ENCODE data around the gene ARMH4.

The ARMH4 gene, protein sequence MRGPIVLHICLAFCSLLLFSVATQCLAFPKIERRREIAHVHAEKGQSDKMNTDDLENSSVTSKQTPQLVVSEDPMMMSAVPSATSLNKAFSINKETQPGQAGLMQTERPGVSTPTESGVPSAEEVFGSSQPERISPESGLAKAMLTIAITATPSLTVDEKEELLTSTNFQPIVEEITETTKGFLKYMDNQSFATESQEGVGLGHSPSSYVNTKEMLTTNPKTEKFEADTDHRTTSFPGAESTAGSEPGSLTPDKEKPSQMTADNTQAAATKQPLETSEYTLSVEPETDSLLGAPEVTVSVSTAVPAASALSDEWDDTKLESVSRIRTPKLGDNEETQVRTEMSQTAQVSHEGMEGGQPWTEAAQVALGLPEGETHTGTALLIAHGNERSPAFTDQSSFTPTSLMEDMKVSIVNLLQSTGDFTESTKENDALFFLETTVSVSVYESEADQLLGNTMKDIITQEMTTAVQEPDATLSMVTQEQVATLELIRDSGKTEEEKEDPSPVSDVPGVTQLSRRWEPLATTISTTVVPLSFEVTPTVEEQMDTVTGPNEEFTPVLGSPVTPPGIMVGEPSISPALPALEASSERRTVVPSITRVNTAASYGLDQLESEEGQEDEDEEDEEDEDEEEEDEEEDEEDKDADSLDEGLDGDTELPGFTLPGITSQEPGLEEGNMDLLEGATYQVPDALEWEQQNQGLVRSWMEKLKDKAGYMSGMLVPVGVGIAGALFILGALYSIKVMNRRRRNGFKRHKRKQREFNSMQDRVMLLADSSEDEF

GRCh38 chr14:58152014-58152857 lies at the start of gene ARMH4:
TSS of gene ARMH4 (minus strand) at chr14:58152213. CDS start at chr14:58139358, 12,855 bp downstream.
- peak; percentile 82 for DNase-seq

DNA sequence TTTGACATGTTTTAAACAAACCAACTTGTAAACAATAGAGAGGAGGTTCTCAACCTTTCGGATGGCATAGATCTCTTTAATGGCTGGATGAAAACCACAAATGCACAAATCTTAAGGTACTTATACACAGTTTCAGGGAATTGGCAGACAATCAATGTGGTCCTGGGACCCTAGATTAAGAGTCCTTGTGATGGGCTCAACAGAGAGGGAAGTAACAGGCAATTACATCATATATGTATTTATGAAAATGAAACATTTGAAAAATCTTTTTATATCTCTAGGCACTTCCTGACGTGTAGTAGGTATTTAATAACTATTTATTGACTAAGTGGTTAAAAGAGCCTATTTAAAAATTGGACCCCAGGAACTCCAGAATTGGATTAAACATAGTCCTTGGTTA lies 48.8 kb upstream of the ARMH4 start:
- no peak for DNase-seq

DNA sequence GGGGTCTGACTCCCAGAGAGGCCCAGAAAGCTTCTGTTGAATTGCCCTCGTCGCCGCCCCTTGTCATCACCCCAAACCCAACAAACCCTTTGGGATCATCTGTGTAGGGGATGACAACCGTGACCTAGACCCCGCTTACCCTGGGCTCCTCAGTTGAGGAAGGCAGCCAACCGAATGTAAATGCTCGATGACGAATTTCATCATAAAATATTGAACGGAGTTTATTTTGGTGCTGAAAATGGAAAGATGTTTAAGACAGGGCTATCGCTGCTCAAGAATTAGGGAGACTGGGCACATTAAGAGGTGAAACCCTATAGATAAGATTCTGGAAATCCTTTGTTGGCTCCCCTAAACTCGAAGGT lies 48.4 kb upstream of the ARMH4 start:
- DNase-seq = no peak

GRCh38 chr14:58199726-58200479 lies 47.9 kb upstream of the ARMH4 start, which contains the start of gene ACTR10:
TSS of gene ACTR10 (plus strand) at chr14:58200149. CDS start at chr14:58200218, 69 bp downstream.
- DNase-seq = peak; percentile 77

DNA sequence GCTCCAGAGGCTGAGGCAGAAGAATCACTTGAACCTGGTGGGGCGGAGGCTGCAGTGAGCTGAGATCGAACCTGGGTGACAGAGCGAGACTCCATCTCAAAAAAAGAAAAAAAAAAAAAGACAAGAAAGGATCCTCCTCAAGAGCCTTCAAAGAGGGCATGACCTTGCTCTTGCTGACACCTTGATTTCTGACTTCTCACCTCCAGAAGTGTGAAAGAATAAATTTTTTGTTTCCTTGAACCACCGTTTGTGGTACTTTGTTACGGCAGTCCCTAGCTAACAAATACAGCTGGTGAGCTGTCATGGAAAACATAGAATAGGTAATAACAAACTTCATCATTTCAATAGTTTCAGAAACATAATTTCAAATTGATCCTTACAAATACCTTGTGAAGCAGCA lies 46.1 kb upstream of the ARMH4 start:
- no peak for DNase-seq

GRCh38 chr14:58196198-58196597 lies 44.2 kb upstream of the ARMH4 start:
- DNase-seq = no peak

GRCh38 chr14:58193542-58193941 lies 41.5 kb upstream of the ARMH4 start:
- no peak for DNase-seq

- no peak for DNase-seq
Measured at GRCh38 chr14:58191763-58192601, 40.0 kb upstream of the ARMH4 start.

- peak; percentile 12 for DNase-seq
Measured at GRCh38 chr14:58189176-58189575, 37.2 kb upstream of the ARMH4 start.

DNA sequence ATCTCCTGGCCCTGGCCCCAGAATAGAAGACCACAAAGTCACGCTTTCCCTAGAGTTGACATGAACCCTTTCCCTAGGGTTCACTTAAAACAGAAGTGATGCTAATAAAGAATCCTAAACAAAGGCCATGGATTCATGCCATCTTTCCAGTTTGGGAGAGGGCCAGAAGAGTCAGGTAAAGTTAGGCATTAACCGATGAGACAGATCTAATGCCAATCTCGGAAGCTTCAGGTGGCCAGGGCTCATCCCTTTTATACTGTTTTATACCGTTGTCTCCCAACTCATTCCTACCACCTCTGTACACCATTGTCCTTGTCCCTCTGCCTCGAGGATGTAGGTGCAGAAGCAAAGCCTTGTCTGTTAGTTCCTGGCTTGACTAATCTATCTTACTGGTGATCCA lies 25.1 kb upstream of the ARMH4 start:
- no peak for DNase-seq

DNA sequence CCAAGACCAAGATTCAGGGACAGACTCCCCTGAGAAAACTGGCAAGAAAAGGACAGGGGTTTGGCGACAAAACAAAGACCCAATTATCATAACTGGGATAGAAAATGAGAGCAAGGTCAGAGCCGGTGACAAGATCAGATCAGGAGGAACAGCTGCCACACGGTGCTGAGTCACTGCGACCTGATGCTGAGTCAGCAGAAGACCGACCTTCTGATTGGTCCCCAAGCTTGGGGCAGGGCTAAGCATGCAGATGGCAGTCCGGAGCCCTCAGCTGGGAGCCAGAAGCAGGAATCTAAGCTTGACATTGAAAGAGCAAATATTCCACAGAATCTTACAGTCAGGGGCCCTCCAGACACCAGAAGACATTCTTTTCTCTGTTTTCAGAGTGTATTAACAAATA lies 19.1 kb upstream of the ARMH4 start:
- peak; percentile 74 for DNase-seq

- DNase-seq = no peak
Measured at GRCh38 chr14:58167891-58168290, 15.9 kb upstream of the ARMH4 start.

- no peak for DNase-seq
Measured at GRCh38 chr14:58167057-58167456, 15.0 kb upstream of the ARMH4 start.

GRCh38 chr14:58166005-58166983 lies 14.3 kb upstream of the ARMH4 start:
- DNase-seq = peak; percentile 69

GRCh38 chr14:58160561-58160960 lies 8.5 kb upstream of the ARMH4 start:
- DNase-seq = no peak

DNA sequence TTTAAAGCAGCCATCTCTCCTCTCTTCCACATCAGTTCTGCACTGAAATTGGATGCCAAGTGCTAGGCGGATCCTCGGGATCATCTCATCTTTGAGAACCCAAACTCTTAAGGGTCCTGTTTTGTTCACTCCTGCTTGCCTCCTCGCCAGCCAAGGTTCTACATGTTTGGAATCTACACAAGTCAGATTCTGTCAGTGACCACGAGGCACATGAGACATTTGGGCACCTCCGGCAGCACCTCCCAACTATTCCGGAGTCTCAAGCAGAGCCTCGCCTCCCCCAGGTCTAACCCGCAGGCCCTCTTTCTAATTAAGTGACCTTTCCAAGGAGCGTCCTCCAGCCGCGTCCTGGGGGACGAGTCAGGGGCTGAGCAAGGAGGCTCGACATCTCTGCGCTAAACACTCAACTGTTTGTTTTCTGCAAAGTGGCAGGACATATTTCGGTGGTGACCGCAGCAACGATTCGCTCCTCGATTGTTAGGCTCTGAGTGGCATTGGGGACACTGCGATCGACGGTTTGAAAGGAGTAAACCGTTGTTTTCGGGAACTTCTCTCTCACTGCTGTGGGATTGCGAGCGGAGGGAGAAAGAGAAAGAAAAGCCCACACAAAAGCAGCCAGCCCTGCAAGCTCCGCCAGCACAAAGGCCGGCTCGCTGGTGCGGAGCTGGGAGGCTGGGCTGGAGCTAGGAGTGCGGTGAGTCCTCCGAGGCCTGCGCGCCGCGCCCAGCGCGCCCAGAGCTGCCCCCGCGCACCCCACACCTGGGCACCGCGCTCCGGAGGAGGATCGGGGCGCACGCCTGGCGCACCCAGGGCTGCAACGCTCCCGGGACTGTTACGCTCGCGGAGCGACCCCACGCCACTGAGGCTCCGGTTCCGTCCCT lies 640 bp downstream of the ARMH4 start:
- no peak for DNase-seq

GRCh38 chr14:58150243-58150805 lies 1.7 kb downstream of the ARMH4 start:
- DNase-seq = no peak

GRCh38 chr14:58149196-58149595 lies 2.8 kb downstream of the ARMH4 start:
- no peak for DNase-seq

GRCh38 chr14:58146399-58146798 lies 5.6 kb downstream of the ARMH4 start:
- DNase-seq = no peak

All from NCI-H1694 treated with DMSO at 0.1 percent for 48 hours (cell line).